Ammon's horn (tissue), 1 donor: ENCODE results near the gene MYH6.
"Not testable (repeated sequence)": the region's sequence is repeated elsewhere in the genome, so short reads cannot be mapped to it uniquely, and the experiment has no call there.

Experiments used
- DNase-seq: peaks from one replicate; pipeline ENCODE4 v3.0.0-alpha.2; 2016; ENCODE audit warnings: low spot score

Gene MYH6

GRCh38 chr14:23435543-23436326 is 27.7 kb upstream of the MYH6 start, which contains the start of gene MYH7:
Gene MYH7, minus strand, starts transcription at chr14:23435660. Its CDS starts 1,928 bp downstream, at chr14:23433732.
- no peak for DNase-seq

GRCh38 chr14:23434488-23435222 is 26.6 kb upstream of the MYH6 start:
- DNase-seq, result no peak

GRCh38 chr14:23433457-23433856 is 25.4 kb upstream of the MYH6 start:
- no peak for DNase-seq

DNA sequence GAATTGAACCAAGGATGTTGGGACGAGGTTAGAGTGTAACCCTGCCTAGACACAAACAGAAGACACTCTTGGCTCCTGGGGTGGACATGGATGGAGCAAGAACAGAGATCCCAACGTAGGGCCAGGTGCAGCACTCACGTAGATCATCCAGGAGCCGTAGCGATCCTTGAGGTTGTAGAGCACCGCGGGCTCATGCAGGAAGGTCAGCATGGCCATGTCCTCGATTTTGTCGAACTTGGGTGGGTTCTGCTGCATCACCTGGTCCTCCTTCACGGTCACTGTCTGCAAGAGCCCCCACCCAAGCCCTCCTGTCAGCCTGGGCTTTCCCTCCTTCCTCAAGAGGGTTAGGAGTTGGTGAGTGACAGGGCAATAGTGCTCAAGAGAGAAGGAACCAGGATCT is 24.9 kb upstream of the MYH6 start:
- no peak for DNase-seq

DNA sequence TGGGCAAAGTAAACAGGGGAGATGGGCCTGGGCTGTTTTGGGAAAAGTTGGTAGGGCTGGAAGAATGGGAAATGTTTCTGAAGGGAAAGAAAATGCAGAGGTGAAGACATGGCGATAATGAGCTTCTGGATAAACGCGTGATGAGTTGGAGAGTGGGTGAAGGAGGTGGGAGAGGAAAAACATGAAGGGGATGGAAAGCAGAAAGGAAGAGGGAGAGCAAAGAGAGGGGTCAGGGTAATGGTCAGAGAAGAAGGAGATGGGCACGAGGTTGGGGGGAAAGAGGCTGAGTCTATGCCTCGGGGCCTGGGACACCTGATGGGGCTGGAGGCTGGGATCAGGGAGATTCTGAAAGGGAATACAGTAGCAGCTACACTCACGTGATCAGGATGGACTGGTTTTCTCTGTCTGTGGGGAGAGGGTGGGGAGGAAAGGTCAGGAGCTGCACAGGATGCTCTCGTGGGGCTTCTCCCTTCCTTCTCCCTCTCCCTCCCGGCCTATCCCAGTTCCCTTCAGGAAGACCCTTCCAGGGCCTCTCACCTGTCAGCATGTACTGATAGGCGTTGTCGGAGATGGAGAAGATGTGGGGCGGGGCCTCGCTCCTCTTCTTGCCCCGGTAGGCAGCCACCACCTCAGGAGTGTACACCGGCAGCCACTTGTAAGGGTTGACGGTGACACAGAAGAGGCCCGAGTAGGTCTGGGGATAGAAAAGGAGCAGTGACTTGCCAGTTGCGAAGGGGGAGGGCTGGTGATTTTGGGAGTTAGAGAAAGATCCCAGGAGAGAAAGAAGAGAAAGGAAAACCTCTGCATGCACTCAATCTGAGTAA is 24.2 kb upstream of the MYH6 start:
- no peak for DNase-seq

GRCh38 chr14:23431486-23431885 is 23.4 kb upstream of the MYH6 start:
- no peak for DNase-seq

GRCh38 chr14:23430723-23431085 is 22.6 kb upstream of the MYH6 start:
- DNase-seq, result peak; percentile 82

GRCh38 chr14:23430016-23430722 is 22.1 kb upstream of the MYH6 start:
- DNase-seq, result no peak

- no peak for DNase-seq
Measured at GRCh38 chr14:23428686-23429495, 20.8 kb upstream of the MYH6 start.

DNA sequence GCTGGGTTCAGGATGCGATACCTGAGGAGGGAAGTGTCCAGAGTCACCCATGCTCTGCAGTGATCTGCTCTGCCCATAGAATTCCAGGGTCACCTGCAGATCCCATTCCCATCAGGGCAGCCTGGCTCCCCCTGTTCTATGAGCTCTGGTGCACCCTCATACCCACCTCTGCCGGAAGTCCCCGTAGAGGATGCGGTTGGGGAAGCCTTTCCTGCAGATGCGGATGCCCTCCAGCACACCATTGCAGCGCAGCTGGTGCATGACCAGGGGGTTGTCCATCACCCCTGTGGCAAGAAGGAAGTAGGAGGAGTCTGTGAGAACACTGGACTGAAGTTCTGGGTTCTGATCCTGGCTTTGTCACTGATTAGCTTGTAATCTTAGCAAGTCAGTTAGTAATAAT is 17.7 kb upstream of the MYH6 start:
- DNase-seq, result not testable (repeated sequence)

- DNase-seq, result no peak
Measured at GRCh38 chr14:23425169-23425568, 17.1 kb upstream of the MYH6 start.

GRCh38 chr14:23423657-23424056 is 15.6 kb upstream of the MYH6 start:
- DNase-seq, result no peak

GRCh38 chr14:23421594-23421993 is 13.5 kb upstream of the MYH6 start:
- no peak for DNase-seq

GRCh38 chr14:23419646-23420045 is 11.6 kb upstream of the MYH6 start:
- not testable (repeated sequence) for DNase-seq

GRCh38 chr14:23418021-23418420 is 9.9 kb upstream of the MYH6 start:
- DNase-seq, result no peak

GRCh38 chr14:23417269-23417668 is 9.2 kb upstream of the MYH6 start:
- not testable (repeated sequence) for DNase-seq

DNA sequence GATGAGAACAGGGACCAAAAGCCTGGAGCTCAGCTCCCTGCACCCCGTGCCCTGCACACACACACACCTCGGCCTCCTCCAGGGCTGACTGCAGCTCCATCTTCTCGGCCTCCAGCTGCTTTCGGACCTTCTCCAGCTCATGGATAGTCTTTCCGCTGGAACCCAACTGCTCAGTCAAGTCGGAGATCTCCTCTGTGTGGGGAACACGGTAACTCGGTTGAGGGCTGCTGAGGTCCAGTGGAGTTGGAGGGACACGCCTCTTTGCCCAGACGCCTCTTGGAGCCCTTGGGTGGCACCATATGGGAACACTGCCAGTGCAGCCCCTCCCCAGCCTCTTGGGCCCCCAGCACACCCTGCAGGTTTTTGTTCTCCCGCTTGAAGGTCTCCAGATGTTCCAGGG is 8.7 kb upstream of the MYH6 start:
- DNase-seq, result no peak

GRCh38 chr14:23415821-23416778 is 8.0 kb upstream of the MYH6 start:
- no peak for DNase-seq

GRCh38 chr14:23414906-23415820 is 7.1 kb upstream of the MYH6 start:
- no peak for DNase-seq
